ENCODE measurements around the gene SETDB1.
A peak's percentile ranks its signal among the peaks of the same experiment; 100 is the strongest.
"Not testable (repeated sequence)": the region's sequence is repeated elsewhere in the genome, so short reads cannot be mapped to it uniquely, and the experiment has no call there.

Gene SETDB1

GRCh38 chr1:150926097-150926741 is at the start of gene SETDB1:
SETDB1 (plus strand) TSS chr1:150926363; CDS start chr1:150927715, 1,352 bp downstream.
- peak; percentile 98 for DNase-seq

- not testable (repeated sequence) for DNase-seq
These were observed 47.2 kb upstream of the SETDB1 start for GRCh38 chr1:150878931-150879330.

- peak; percentile 86 for DNase-seq
These were observed 44.7 kb upstream of the SETDB1 start for GRCh38 chr1:150881331-150882070.

GRCh38 chr1:150883121-150883520 is 43.0 kb upstream of the SETDB1 start:
- DNase-seq, result not testable (repeated sequence)

DNA sequence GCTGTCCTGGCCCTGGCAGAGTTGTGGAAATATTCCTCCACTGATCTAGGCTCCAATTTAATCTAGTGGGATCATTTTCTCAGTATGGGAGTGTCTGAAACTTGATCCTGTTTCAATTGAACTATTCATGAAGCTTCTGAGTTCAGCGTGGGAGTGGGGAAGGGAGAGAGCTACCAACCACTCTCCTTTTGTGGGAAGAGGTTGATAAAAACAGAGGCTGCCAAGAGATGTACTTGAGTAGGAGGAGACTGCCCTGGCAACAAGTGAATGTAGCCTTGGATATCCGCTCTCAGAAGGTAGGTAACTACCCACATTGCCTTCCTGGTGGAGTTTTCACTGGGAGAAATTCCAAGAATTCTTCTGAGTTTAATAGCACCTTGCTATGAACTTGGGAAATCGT is 39.1 kb upstream of the SETDB1 start, which contains the start of gene CTXND2:
Gene CTXND2, plus strand, starts transcription at position 119 of the 400 bp plus-strand sequence. CDS start 25,179 bp downstream, outside the sequence.
- no peak for DNase-seq

DNA sequence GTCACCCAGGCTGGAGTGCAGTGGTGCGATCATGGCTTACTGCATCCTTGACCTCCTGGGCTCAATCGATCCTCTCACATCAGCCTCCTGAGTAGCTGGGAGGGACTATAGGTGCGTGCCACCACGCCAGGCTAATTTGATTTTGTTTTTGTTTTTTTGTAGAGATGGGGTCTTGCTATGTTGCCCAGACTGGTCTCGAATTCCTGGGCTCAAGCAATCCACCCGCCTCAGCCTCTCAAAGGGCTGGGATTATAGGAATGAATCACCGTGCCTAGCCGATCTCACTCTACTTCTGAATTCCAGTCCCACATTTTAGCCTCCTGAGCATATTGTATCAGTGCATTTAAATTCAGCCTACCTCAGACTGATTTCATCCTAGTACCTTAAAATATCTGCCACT is 37.4 kb upstream of the SETDB1 start:
- no peak for DNase-seq

DNA sequence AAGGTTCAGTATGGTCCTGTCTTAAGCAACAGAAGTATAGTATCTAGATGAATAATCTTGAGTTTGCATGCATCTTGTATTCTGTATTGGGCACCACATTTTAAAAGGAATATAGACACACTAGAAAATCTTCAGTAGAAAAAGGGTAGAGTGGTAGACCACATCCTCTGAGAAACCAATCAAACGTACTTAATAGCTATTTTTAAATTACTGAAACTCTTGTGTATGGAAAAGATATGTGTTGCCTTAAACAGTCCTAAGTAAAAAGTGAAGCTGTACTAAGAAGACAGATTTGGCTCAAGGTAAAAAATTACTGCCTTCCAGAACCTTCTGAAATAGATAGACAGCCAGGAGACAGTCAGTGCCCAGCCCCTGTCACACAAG is 36.1 kb upstream of the SETDB1 start:
- no peak for DNase-seq

GRCh38 chr1:150893336-150893913 is 32.7 kb upstream of the SETDB1 start:
- no peak for DNase-seq

- DNase-seq, result no peak
These were observed 30.5 kb upstream of the SETDB1 start for GRCh38 chr1:150895618-150896017.

DNA sequence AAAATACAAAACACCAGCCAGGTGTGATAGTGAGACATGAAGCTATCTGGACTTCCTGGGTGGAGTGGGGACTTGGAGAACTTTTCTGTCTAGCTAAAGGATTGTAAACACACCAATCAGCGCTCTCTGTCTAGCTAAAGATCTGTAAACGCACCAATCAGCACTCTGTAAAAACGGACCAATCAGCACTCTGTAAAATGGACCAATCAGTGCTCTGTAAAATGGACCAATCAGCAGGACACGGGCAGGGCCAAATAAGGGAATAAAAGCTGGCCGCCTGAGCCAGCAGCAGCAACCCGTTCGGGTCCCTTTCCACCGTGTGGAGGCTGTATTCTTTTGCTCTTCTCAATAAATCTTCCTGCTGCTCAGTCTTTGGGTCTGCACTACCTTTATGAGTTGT is 26.4 kb upstream of the SETDB1 start:
- not testable (repeated sequence) for DNase-seq

GRCh38 chr1:150902346-150902745 is 23.8 kb upstream of the SETDB1 start:
- DNase-seq, result no peak

DNA sequence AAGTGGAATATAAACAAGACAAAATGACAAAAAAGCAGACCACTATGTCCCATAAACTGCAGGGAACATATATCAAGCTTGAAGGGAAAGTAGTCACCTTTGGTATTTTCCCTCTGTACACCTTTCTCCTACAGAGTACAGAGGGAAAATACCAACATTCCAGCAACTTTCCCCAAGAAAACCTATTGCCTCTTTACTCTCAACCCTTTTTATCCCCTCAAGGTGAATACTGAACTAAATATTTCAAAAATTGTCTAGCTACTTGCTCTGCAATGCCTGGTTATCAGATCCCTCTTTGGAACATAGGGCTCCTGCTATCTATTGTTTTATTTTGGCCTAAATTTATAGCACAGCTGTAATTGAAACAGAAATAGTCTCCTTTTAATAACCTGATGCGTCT is 23.4 kb upstream of the SETDB1 start:
- DNase-seq, result no peak

DNA sequence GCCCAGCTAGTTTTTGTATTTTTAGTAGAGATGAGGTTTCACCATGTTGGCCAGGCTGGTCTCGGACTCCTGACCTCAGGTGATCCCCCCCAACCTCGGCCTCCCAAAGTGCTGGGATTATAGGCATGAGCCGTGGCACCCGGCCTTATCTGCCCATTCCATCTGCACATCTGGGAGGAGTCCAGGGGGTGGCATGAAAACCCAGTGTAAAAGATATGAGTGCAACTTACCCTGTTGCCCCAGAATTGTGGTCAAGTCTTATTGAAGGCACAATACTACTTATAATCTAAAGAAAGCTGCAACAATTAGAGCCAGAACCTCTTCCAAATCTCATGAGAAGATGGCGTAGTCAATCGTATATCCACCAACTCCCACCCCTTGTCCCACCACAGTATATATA is 20.9 kb upstream of the SETDB1 start:
- no peak for DNase-seq

DNA sequence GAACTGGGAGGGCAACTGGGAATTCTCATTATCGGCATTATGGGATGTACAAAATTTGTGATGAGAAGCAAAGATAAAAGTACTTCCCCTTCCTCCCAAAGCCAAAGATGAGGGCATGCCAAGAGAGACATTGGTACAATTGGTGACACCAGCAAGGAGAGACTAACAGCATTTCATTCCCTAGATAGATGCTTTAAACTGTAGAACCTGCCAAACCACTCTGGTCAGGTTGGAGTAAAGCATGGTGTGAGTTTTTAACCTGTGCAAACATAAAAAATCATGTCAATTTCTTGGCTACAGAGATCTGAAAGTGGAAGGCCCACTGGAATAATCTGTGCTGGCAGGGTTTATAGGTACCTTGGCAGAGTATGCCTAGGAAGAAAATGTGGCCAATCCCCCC is 19.8 kb upstream of the SETDB1 start:
- DNase-seq, result no peak

GRCh38 chr1:150906813-150907212 is 19.4 kb upstream of the SETDB1 start:
- DNase-seq, result no peak

DNA sequence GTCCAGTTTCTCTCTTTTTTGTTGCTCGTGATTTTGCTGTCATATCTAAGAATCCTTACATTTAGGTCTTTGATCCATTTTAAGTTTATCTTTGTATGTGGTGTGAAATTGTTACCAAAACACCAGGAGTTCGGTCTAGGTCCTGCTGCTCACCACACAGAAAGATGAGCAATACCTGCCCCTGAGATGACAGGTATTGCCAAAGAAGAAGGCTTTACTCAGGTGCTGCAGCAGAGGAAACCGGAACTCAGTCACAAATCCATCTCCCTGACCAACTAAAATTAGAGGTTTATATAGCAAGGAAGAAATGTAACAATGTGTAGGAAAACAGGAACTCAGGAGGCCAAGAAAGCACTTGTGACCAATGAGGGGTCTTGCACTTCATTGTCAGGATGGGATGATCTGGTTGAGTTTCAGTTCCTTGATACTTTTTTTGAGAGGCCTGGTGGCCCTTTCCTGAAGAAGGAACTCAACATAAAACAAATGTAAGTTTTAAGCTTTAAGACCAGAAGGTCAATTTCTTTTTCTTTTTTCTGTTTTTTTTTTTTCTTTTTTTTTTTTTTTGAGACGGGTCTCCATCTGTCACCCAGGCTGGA is 16.5 kb upstream of the SETDB1 start:
- DNase-seq, result no peak

DNA sequence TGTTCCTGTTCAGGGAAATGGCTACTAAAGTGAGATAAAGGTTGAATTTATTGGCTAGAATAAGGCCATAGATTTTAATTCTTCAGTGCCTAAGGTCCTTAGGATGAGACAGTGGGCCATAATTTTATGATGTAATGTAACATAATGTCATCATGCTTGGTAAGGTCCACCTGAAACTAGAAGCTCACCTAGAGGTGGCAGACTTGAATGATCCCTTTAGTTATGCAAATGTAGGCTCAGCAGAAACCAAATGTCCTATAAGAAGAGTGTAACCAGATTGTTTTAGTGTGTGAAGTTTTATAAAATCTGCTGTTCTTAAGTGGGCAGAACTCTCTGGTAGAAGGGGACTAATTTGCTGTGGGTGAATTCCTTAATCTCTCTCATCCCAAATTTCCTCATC is 13.5 kb upstream of the SETDB1 start:
- DNase-seq, result no peak

DNA sequence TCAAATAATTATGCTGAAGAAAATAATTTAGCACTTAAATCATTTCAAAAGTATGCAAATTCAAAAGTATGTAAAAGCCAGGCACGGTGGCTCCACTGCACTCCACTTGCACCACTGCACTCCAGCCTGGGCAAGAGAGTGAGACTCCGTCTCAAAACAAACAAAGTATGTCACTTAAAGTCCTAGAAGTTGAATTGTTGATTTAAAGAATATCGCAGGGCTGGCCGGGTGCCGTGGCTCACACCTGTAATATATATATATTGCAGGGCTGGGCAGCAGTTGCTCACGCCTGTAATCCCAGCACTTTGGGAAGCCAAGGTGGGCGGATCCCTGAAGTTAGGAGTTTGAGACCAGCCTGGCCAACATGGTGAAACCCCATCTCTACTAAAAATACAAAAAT is 8.8 kb upstream of the SETDB1 start:
- no peak for DNase-seq

DNA sequence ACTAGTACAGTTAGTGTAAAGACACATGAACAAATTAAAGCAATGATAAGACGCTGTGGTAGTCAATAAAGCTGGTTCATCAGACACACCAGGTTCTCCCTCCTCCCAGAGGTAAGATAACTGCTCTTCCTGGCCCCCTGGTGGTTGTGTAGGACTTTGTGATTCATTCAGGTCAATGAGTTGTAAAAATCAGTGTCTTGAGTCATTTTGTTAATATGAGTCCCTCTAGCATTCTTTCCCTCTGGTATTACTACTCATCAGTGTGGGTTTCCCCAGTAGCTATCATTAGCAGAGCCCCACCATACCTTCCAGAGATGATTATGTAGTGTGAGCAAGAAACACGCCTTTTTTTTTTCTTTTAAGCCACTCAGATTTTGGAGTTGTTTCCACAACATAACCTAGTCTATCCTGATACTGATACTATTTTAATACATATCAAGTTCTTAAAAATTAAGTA is 3.6 kb upstream of the SETDB1 start:
- DNase-seq, result peak; percentile 52

- DNase-seq, result no peak
These were observed 1.1 kb upstream of the SETDB1 start for GRCh38 chr1:150925080-150925479.

DNA sequence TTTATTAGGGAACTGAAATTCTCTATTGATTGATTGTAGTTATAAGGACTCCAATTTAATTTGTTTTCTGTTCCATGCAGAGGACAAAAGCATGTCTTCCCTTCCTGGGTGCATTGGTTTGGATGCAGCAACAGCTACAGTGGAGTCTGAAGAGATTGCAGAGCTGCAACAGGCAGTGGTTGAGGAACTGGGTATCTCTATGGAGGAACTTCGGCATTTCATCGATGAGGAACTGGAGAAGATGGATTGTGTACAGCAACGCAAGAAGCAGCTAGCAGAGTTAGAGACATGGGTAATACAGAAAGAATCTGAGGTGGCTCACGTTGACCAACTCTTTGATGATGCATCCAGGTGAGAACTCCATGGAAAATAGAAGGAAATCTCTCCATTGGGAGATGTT is 1.5 kb downstream of the SETDB1 start:
- DNase-seq, result peak; percentile 43

DNA sequence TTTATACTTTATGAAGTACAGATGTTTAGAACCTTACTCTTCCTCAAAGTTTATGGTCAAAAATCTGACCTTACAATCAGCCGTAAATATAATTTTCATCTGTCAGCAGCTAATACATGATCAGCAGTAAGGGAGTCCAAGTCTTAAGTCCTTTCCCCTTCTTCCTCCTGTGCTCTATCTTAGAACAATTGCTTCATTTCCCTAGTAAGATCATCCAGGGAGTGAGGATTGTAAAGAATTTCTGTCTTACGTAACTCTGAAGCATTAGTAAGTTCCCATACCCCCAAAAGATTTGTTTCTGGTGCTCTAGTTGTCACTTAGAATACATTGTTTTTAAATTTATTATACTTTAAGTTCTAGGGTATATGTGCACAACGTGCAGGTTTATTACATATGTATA is 2.1 kb downstream of the SETDB1 start:
- peak; percentile 36 for DNase-seq

- not testable (repeated sequence) for DNase-seq
These were observed 2.6 kb downstream of the SETDB1 start for GRCh38 chr1:150928775-150929174.

DNA sequence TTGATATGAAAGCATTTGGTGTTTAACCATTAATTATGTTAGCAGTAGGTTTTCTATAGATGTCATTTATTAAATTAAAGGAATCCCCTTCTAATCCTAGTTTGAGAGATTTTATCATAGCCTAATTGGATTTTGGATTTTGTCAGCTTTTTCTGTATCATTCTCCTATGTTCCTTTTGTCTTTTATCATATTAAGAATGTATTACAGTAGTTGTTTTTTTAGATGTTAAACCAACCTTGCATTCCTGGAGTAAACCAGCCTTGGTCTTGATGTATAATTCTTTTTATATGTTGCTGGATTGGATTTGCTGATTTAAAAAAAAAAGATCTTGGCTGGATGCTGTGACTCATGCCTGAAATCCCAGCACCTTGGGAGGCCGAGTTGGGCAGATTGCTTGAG is 5.6 kb downstream of the SETDB1 start:
- no peak for DNase-seq
